ENCODE results near the gene C1orf74.
A peak's percentile ranks its signal among the peaks of the same experiment; 100 is the strongest.

C1orf74 gene

DNA sequence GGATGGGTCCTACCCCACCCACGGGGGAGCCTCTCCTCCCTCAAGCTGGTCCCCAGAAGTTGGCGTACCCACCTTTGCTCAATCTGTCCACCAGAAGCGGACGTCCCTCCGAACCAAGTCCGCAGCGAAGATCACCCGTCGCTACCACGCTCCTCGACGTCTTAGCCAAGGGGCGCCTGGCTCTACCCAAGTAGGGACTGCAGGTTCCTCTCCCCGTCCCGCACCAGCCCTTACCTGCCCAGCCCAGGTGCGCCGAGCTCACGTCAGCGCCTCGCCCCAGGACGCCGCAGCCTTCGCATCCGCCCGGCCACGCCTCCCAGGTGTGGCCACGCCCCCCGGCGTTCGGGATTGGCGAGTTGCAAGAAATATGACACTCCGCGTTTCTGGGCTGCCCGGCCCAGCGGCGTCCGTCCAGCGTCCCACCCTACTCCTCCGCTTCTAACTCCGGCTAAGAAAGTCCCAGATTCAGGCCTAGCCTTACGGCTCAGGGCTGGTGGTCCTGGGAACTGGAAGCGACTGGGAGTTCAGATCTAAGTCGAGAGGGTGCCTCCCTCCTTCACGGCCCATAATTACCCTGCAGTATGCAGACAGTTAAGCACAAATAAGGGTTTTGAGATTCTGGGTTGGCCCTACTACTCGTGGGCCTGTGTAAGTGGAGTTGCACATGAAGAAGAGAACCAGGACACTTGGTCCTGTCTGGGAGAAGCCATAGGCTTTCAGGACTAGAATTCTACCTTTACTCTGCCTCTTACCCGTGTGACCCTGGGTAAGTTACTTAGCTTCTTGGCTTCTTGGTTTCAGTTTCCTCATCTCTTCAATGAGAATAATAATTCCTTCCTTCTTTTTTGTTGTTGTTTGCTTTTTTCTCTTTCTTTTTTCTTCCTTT, 21.8 kb upstream of the C1orf74 start, which contains the start of gene IRF6:
IRF6 (minus strand) TSS at position 268 of the 886 bp plus-strand sequence. CDS start 4,729 bp downstream, outside the sequence.
- H3K36me3 ChIP-seq (ENCODE audit: control insufficient read depth in 1 of 2, insufficient read depth in 2 of 2, low read depth in 1 of 2, low read length in 2 of 2), result no peaks in the 10 kb centered on the region
- WGBS, result 4% methylated on average over 45 of the region's 46 CpGs
- no peak within 1 kb of the TSS for H3K23ac ChIP-seq (ENCODE audit: low read length in 2 of 2)
- H3K18ac ChIP-seq (ENCODE audit: low read depth in 1 of 2, low read length in 2 of 2), result peak within 1 kb of the TSS; percentile 73 to 92
- peak within 1 kb of the TSS; percentile 45 for H3K4me2 ChIP-seq (ENCODE audit: low read length, poor library complexity, severe bottlenecking)
- no peak within 1 kb of the TSS for H2BK120ac ChIP-seq (ENCODE audit: low read depth, low read length)
- H3K9ac ChIP-seq (ENCODE audit: low read length), result peak within 1 kb of the TSS; percentile 75
- no peak within 1 kb of the TSS for H3K4ac ChIP-seq (ENCODE audit: low read depth in 1 of 2, low read length in 2 of 2)
- H2BK15ac ChIP-seq (ENCODE audit: low read depth, poor library complexity, severe bottlenecking), result no peak within 1 kb of the TSS
- peak within 1 kb of the TSS; percentile 78 for H4K8ac ChIP-seq (ENCODE audit: low read length)
- H3K4me3 ChIP-seq (ENCODE audit: insufficient read depth in 1 of 2, low read depth in 1 of 2, low read length in 2 of 2), result peak within 1 kb of the TSS; percentile 56 to 70
- H2BK5ac ChIP-seq (ENCODE audit: low read depth, low read length, poor library complexity, severe bottlenecking), result no peak within 1 kb of the TSS
- H2BK12ac ChIP-seq (ENCODE audit: low read length in 2 of 2), result no peak within 1 kb of the TSS
- H3K27ac ChIP-seq (ENCODE audit: low read length, poor library complexity, severe bottlenecking), result no peak within 1 kb of the TSS
- H2AK5ac ChIP-seq (ENCODE audit: low read length, severe bottlenecking), result no peak within 1 kb of the TSS
- peak; percentile 80 for DNase-seq
- H3K79me1 ChIP-seq (replicated peaks; ENCODE audit: low read length, poor library complexity, severe bottlenecking), result no peaks in the 10 kb centered on the region
- no peak within 1 kb of the TSS for H3K14ac ChIP-seq (ENCODE audit: low read length in 2 of 2)
- peak within 1 kb of the TSS; percentile 90 for H2AFZ ChIP-seq (ENCODE audit: low read depth, low read length)
- peaks cover 0 to 12% of the 10 kb centered on the region in 2 experiments for H3K27me3 ChIP-seq (ENCODE audit: control insufficient read depth in 1 of 2, insufficient read depth in 1 of 2, low read length in 2 of 2)
- H4K91ac ChIP-seq (ENCODE audit: low read length), result no peak within 1 kb of the TSS
- no peaks in the 10 kb centered on the region for H3K9me3 ChIP-seq (ENCODE audit: control insufficient read depth, low read length)
- H3K4me1 ChIP-seq (ENCODE audit: control insufficient read depth, insufficient read depth, low read depth, low read length), result peaks cover 14% of the 10 kb centered on the region

DNA sequence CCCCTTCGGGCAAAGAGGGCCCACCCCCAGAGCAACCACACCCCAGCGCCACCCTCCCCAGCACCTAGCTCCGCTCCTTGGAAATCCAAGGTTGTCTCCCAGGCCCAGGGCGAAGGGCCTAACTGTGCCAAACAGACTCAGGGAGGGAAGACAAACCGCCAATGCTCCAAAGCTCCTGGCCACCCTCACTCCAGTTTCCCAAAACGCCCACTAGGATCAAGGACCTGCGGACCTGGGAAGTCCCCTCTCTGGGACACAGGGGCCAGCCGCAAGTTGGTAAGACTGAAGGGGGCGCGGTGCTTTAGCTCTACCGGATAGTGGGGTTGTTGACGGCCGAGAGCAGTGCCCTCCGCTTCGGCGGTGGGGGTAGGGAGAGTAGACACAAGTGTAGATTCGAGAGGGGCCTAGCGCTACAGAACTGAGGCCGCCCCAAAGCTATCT, 21.0 kb upstream of the C1orf74 start:
- Histone ChIP-seq H4K91ac (ENCODE audit: low read length) (no peak overlapping the region), H3K9ac (ENCODE audit: low read length) (peak overlapping the region; percentile 25), H3K36me3 (ENCODE audit: control insufficient read depth in 1 of 2, insufficient read depth in 2 of 2, low read depth in 1 of 2, low read length in 2 of 2) (no peaks in the 10 kb centered on the region), H2AFZ (ENCODE audit: low read depth, low read length) (no peak overlapping the region), H2BK12ac (ENCODE audit: low read length in 2 of 2) (no peak overlapping the region), H3K4ac (ENCODE audit: low read depth in 1 of 2, low read length in 2 of 2) (no peak overlapping the region), H3K4me2 (ENCODE audit: low read length, poor library complexity, severe bottlenecking) (peak overlapping the region; percentile 45), H2BK5ac (ENCODE audit: low read depth, low read length, poor library complexity, severe bottlenecking) (no peak overlapping the region), H3K27ac (ENCODE audit: low read length, poor library complexity, severe bottlenecking) (no peak overlapping the region), H3K79me1 (replicated peaks; ENCODE audit: low read length, poor library complexity, severe bottlenecking) (no peaks in the 10 kb centered on the region), H3K27me3 (ENCODE audit: control insufficient read depth in 1 of 2, insufficient read depth in 1 of 2, low read length in 2 of 2) (peaks cover 0 to 12% of the 10 kb centered on the region in 2 experiments), H3K23ac (ENCODE audit: low read length in 2 of 2) (no peak overlapping the region), H3K14ac (ENCODE audit: low read length in 2 of 2) (no peak overlapping the region), H3K18ac (ENCODE audit: low read depth in 1 of 2, low read length in 2 of 2) (peak overlapping the region in 1 of 2 experiments; percentile 73), H3K4me3 (ENCODE audit: insufficient read depth in 1 of 2, low read depth in 1 of 2, low read length in 2 of 2) (peak overlapping the region in 1 of 2 experiments; percentile 56), H3K4me1 (ENCODE audit: control insufficient read depth, insufficient read depth, low read depth, low read length) (peaks cover 14% of the 10 kb centered on the region), H2AK5ac (ENCODE audit: low read length, severe bottlenecking) (no peak overlapping the region), H2BK15ac (ENCODE audit: low read depth, poor library complexity, severe bottlenecking) (no peak overlapping the region), H3K9me3 (ENCODE audit: control insufficient read depth, low read length) (no peaks in the 10 kb centered on the region), H2BK120ac (ENCODE audit: low read depth, low read length) (no peak overlapping the region), H4K8ac (ENCODE audit: low read length) (no peak overlapping the region)
- DNase-seq, result no peak
- 32% methylated on average over 16 of the region's 19 CpGs for WGBS

DNA sequence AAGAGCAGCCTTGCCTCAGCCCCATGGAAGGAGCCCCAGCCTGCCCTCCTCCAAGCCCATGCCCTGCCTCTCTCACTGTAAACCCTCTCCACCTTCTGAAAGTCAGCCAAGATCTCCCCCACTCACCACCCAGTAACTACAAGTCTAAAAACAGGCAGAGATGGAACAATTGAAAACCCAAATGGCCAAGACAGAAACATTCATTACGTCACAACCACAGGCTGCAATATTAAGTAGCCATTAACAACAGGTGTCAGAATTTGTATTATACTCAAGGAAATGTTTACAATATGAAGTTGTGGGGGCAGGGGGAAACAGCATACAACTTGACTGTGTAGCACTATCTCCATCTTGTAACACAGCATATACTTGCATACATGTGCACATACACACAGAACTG, 19.2 kb upstream of the C1orf74 start:
- Histone ChIP-seq H2BK120ac (ENCODE audit: low read depth, low read length) (no peak overlapping the region), H3K23ac (ENCODE audit: low read length in 2 of 2) (no peak overlapping the region), H2BK15ac (ENCODE audit: low read depth, poor library complexity, severe bottlenecking) (no peak overlapping the region), H2BK12ac (ENCODE audit: low read length in 2 of 2) (no peak overlapping the region), H3K4me2 (ENCODE audit: low read length, poor library complexity, severe bottlenecking) (no peak overlapping the region), H3K4me3 (ENCODE audit: insufficient read depth in 1 of 2, low read depth in 1 of 2, low read length in 2 of 2) (no peak overlapping the region), H3K4me1 (ENCODE audit: control insufficient read depth, insufficient read depth, low read depth, low read length) (peaks cover 14% of the 10 kb centered on the region), H3K4ac (ENCODE audit: low read depth in 1 of 2, low read length in 2 of 2) (no peak overlapping the region), H2BK5ac (ENCODE audit: low read depth, low read length, poor library complexity, severe bottlenecking) (no peak overlapping the region), H3K27me3 (ENCODE audit: control insufficient read depth in 1 of 2, insufficient read depth in 1 of 2, low read length in 2 of 2) (peaks cover 0 to 12% of the 10 kb centered on the region in 2 experiments), H3K9me3 (ENCODE audit: control insufficient read depth, low read length) (no peaks in the 10 kb centered on the region), H3K14ac (ENCODE audit: low read length in 2 of 2) (no peak overlapping the region), H3K18ac (ENCODE audit: low read depth in 1 of 2, low read length in 2 of 2) (no peak overlapping the region), H3K36me3 (ENCODE audit: control insufficient read depth in 1 of 2, insufficient read depth in 2 of 2, low read depth in 1 of 2, low read length in 2 of 2) (no peaks in the 10 kb centered on the region), H4K91ac (ENCODE audit: low read length) (no peak overlapping the region), H3K9ac (ENCODE audit: low read length) (no peak overlapping the region), H2AFZ (ENCODE audit: low read depth, low read length) (no peak overlapping the region), H3K27ac (ENCODE audit: low read length, poor library complexity, severe bottlenecking) (no peak overlapping the region), H4K8ac (ENCODE audit: low read length) (no peak overlapping the region), H2AK5ac (ENCODE audit: low read length, severe bottlenecking) (no peak overlapping the region), H3K79me1 (replicated peaks; ENCODE audit: low read length, poor library complexity, severe bottlenecking) (no peaks in the 10 kb centered on the region)
- DNase-seq, result no peak
- no CpG with 5 or more reads among the region's 1 CpG for WGBS

DNA sequence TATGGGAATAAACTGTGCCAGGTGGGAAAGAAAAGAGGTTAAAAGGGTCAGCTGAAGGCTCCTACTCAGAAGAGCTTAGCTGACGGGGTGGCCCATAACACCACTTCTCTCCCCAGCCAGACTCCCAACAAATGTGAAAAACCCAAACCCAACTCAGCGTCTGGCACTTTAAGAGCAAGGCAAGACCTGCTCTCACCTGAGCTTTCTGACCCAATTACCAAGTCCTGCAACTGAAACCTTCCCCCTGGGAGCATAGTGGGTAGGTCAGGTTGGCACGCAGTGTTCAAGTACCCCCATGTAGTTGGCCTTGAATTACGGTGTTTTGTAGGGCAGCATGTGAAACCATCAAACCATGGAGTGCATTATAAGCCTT, 18.4 kb upstream of the C1orf74 start:
- Histone ChIP-seq H2AK5ac (ENCODE audit: low read length, severe bottlenecking) (no peak overlapping the region), H2BK12ac (ENCODE audit: low read length in 2 of 2) (no peak overlapping the region), H3K4ac (ENCODE audit: low read depth in 1 of 2, low read length in 2 of 2) (no peak overlapping the region), H3K79me1 (replicated peaks; ENCODE audit: low read length, poor library complexity, severe bottlenecking) (no peaks in the 10 kb centered on the region), H3K23ac (ENCODE audit: low read length in 2 of 2) (no peak overlapping the region), H2AFZ (ENCODE audit: low read depth, low read length) (no peak overlapping the region), H4K91ac (ENCODE audit: low read length) (no peak overlapping the region), H3K14ac (ENCODE audit: low read length in 2 of 2) (no peak overlapping the region), H3K36me3 (ENCODE audit: control insufficient read depth in 1 of 2, insufficient read depth in 2 of 2, low read depth in 1 of 2, low read length in 2 of 2) (no peaks in the 10 kb centered on the region), H3K9ac (ENCODE audit: low read length) (no peak overlapping the region), H3K27me3 (ENCODE audit: control insufficient read depth in 1 of 2, insufficient read depth in 1 of 2, low read length in 2 of 2) (peaks cover 0 to 12% of the 10 kb centered on the region in 2 experiments), H2BK5ac (ENCODE audit: low read depth, low read length, poor library complexity, severe bottlenecking) (no peak overlapping the region), H3K4me2 (ENCODE audit: low read length, poor library complexity, severe bottlenecking) (no peak overlapping the region), H3K9me3 (ENCODE audit: control insufficient read depth, low read length) (no peaks in the 10 kb centered on the region), H3K18ac (ENCODE audit: low read depth in 1 of 2, low read length in 2 of 2) (no peak overlapping the region), H2BK15ac (ENCODE audit: low read depth, poor library complexity, severe bottlenecking) (no peak overlapping the region), H3K27ac (ENCODE audit: low read length, poor library complexity, severe bottlenecking) (no peak overlapping the region), H2BK120ac (ENCODE audit: low read depth, low read length) (no peak overlapping the region), H4K8ac (ENCODE audit: low read length) (no peak overlapping the region), H3K4me1 (ENCODE audit: control insufficient read depth, insufficient read depth, low read depth, low read length) (peaks cover 10% of the 10 kb centered on the region), H3K4me3 (ENCODE audit: insufficient read depth in 1 of 2, low read depth in 1 of 2, low read length in 2 of 2) (no peak overlapping the region)
- no peak for DNase-seq
- 84% methylated on average over 4 of the region's 4 CpGs for WGBS
